NCI-H460 (cell line): ENCODE results near the gene CES1. TPM values are rescaled to one million over a fixed set of nuclear protein-coding genes. Genes with fewer than 3 reads are reported as not detected.
"Not testable (repeated sequence)": the region's sequence is repeated elsewhere in the genome, so short reads cannot be mapped to it uniquely, and the experiment has no call there.

ENCODE experiments used
- DNase-seq: peaks from one replicate; pipeline ENCODE4 v3.0.0-alpha.2; 2016; ENCODE audit warnings: low read depth; ENCODE audit errors: extremely low read depth
- polyA plus RNA-seq: library from polyadenylated mRNA; depleted of rRNA; stranded (reverse); fragments of >200 nt; gene quantifications from 2 replicates; pipeline ENCODE4 v1.2.3, GENCODE V29; 2014; cell fraction: nucleus; rRNA removed
- total RNA-seq: library from RNA; depleted of rRNA; stranded (reverse); fragments of >200 nt; shearing (Covaris generic); gene quantifications from 2 replicates; pipeline ENCODE4 v1.2.3, GENCODE V29; 2014; rRNA removed

CES1 gene
- 4.8 and 5.2 TPM in 2 replicates for total RNA-seq
- polyA plus RNA-seq, result 12.9 and 20.0 TPM in 2 replicates

DNA sequence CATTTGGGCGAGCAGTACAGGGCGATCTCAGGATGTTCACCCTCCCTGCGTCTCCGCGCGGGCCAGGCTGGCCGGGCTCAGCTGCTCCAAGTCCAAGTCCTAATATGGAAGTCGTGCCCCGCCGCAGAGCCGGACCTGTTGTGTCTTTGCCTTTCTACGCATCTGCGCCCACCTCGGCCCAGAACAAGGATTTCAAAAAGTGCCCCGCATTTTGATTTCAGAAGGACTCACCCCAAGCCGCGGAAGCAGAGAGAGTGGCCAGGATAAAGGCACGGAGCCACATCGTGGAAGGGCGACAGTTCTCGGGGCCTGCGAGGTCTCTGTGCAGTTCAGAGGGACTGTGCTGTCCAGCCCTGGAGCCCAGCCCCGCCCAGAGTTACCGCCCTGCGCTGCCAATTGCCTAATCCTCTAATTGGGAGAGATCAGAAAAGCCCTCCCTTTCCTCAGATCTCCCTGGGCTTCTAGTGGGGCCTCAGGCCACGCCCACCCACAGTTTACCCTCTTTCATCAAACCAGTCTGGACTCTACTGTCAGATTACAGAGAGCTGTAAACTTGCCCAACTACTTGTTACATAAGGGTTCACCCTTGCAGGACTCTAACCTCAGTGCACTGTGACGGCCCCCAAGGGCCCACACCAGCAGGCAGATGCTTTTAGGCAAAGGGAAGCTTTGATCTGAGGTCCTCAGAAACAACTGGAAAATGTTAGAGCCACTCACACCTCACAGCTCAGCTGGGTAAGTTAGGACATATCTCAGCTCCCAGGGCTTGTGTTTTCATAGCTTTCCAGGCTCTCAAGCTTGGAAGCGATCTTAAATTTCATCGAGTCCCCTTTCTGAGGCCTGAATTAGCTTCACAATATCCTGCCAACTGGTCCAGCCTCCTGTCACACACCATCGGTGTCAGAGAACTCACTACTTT is at the start of gene CES1:
CES1 (minus strand) TSS at position 324 of the 919 bp plus-strand sequence; CDS start at position 283, 41 bp downstream.
- no peak for DNase-seq

DNA sequence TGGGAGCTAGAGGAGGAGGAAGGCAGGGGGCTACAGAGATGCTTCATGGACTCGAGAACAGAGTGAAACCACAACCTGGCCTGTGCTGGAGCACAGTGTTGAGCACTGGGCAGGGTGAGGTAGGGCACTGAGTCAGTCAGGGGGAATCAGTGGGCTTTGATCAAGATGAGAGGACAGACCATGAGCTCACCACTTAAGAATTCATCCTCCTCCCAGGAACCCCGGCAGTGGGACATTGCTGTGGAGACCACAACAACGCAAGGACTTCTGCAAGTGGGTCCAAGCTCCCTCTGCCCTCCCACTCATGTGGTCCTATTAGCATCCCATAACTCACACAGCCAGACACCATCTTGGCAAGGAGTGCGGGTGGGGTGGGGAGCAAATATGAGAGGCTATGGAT is 44.0 kb upstream of the CES1 start:
- DNase-seq, result no peak

DNA sequence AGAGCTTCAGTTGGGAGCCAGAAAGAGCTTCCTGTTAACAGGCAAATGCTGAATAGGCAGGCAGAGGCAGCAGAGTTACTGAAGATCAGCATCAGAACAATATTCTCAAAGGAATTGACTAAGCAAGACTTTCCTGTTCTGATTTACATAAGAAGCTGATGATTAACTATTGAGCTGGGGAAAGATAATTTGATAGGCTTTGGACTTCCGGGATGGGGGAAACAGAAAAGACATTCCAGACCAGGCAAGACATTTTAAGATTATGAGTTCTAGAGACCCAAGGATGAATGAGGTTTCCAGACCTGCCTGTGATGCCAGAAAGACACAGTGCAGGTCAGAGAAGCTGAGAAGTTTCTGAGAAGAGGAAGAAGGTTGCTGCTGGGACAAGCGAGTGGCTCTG is 42.4 kb upstream of the CES1 start, which contains the start of gene CES5A:
CES5A (minus strand) TSS at position 101 of the 400 bp plus-strand sequence. CDS start 152 bp downstream, outside the sequence.
- no peak for DNase-seq

DNA sequence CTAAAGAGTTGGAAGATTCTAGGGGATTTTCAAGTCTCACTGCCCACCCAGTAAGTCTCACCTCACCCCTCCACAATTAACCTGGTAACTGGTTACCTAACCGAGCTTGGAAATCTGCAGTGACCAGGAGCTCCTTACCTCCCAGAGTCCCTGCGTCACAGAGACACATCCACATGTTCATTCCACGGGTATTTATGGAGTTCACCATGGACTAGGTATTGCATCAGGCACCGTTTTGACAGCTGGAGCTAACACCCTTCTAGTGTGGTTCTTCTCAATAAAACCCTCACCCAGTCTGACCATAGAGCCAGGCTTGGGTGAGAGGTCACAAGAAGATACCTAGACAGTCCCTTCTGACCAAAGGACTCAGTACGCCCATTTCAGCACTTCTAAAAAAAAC is 40.2 kb upstream of the CES1 start:
- DNase-seq, result no peak

DNA sequence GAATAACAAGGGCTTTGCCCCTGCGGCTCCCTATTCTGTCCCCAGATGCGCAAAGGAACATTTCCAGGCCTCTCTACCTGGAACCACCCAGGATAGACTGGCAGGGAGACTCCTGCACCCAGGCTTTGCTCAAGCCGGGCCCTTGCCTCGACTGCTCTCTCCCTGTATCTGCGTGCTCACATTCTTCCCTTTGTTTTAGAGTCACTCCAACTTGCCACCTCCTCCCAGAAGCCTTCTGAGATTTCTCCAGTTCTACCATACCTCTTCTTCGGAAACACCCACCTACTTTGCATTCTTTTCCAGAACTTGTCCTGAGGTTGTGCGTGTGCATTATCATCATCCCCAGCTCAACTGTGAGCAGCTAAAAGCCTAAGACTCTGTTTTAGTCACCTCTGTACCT is 39.2 kb upstream of the CES1 start:
- DNase-seq, result no peak

DNA sequence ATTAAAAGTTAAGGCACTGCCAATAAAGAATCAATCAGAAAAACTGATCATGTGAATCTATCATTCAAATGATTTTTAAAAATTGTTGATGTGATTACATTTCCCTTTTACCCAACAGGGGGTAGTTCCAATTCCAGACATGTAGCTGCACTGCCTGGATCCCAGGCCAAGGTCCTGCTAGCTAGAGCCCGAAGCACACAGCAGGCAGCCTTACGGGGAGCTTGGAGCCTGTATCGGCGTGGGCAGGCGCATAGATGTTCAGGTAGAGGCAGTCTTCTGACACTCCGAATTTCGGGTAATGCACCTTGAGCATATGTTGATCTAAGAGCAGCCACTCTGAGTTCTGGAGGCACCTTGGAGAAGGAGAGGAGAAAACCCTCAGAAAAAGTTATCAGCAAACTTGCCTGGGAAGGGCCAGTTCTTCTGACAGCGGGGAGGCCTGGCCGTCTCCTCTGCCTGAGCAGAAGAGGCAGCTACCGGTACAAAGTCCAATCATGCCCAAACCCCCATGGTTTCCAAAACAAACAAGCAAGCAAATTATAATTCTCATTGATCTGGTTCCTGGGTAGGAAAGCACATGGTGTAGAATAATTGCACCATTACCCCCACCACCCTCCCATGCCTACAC is 38.6 kb upstream of the CES1 start:
- DNase-seq, result no peak

DNA sequence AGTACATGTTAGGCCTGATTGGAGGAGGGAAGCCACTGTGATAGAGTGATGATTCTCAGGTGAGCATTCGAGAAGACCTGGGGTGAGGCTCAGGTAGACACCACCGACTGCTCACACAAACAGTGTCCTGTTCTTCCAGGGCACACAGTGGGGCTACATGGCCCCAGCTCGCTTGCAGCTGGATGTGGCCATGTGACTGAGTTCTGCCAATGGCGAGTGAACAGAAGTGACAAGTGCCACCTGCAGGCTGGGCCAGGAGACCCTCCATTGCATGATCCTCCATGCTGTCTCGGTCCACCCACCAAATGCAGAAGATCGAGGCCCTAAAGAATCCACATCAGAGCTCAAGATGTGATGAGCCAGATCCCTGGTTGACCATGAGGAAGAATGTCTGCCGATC is 36.1 kb upstream of the CES1 start:
- DNase-seq, result no peak

DNA sequence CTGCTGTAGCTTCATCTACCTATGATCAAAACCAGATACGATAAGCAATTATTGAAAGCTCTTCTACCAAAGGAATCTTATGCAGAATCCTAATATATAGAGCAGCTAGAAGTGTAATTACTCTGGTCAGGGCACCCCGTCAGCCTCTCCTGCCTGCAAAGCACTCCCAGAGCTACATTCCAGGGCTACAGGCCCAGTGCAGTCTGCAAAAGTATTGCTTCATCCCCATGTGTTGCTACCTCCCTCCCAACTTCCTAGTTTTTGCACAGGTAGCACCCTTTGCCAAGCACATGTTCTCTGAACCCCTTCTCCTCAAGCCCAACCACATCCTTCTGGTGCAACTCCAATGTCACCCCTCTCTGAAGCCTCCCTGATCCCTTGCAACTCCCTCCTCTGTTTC is 35.2 kb upstream of the CES1 start:
- no peak for DNase-seq

DNA sequence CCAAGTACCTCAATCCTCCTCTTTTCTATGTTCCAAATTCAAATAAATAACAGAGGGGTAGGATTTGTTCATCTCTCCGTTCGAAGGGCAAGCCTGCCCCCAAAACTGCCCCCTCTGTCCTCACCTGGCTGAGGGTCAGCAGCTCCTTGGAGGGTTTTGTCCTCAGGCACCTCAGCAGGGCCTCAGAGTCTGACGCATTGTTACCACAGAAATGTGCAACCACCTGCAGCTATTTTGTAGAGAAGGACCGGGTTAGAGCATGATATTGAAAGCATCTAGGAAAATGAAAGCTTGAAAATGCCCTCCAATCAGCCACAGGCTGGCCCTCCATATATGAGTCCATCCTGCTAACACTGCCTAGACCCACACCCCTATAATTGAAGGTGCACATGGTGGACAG is 28.4 kb upstream of the CES1 start:
- no peak for DNase-seq

DNA sequence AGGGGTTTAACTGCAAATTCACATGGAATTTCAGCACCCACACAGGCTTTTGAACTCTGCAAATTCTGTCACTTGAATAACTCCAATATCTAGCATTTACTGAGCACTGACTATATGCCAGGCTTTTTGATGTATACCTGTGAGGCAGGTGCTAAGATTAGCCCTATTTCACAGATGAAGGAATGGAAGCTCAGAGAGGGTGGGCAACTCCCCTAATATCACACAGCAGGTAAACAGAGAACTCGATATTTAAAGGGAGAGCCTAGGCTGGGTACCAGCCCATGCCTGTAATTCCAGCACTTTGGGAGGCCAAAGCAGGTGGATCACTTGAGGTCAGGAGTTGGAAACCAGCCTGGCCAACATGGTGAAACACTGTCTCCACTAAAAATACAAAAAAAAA is 24.8 kb upstream of the CES1 start:
- DNase-seq, result not testable (repeated sequence)

DNA sequence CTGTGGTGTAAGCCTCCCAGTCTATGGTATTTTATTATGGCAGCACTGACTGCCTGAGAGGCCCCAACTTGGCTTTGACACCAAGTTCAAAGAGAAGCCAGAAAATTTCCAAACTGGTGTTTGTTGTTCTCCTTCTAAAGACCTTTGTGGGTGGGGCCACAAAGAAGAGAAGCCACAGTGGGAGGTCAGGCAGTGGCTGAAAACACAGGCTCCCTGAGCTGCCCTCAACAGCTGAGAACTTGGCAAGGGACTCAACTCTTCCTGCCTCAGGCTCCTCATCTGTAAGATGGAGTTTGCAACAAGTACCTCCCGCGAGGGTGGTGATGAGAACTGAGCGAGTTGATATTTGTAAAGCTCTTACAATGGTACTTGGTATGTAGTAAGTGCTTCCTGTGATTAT is 24.1 kb upstream of the CES1 start:
- no peak for DNase-seq

DNA sequence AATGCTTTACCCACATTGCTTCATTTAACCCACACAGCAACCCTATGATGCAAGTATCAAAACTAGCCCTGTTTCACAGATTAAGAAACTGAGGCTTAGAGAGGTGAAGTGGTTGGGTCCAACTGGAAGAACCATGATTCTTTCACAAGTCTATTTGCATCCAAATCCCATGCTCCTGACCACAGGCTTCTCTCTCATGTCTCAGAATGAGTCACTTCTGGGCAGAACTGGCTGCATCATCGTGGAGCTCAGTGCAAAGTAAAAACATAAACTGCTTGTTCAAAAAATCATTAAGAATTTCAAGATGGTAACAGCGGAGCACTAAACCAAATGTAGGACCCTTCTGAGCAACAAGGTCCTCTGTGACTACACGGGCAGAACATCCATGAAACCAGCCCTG is 20.2 kb upstream of the CES1 start:
- no peak for DNase-seq

DNA sequence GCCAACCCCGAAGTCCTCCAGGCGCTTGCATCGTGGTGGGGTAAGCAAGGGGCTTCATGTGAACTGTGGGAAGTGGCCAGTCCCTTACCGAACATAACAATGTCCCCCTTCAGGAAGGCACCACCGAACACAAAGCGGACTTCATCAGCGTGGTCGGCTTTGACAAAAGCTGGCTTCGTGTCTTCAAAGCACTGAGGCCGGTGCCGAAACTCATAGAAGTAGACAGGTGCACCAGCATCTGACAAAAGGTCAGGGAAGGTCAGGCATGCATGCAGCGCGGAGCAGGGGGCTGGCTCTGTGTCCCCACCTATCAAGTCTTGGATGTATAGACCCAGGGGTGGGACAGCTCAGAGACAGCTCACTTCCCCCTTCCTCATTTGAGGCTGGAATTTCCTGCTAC is 16.6 kb upstream of the CES1 start:
- no peak for DNase-seq

DNA sequence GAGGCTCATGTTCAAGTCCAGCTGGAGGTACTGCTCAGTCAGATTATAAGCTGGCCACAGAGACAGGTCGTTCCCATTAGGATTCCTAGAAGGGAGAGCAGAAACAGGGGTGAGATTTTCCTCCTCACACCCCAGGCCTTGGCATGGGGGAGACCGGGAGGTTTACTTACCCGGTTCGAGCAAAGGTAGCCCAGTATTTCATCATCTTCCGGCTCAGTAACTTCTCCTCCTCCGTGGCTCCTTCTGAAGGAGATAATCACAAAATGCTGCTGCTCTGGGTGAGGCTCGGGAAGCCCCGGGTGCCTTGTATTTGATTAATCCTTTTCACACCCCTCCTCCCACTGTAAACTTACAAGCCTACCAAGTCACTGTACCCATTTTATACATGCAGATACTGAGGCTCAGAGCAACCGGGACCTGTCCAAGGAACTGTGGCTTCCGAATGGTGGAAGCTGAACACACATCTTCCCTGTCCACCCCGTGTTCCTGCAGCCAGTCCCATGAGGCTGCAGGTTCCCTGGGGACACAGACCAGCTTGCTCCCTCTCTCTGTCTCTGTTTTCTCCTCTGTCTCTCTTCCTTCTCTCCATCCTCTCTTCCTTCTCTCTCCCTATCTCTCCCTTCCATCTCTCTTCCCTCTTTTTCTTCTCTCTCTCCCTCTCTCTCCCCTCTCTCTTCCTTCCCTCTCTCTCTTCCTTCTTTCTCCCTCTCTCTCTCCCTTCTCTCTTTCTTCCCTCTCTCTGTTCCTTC is 13.9 kb upstream of the CES1 start:
- no peak for DNase-seq

DNA sequence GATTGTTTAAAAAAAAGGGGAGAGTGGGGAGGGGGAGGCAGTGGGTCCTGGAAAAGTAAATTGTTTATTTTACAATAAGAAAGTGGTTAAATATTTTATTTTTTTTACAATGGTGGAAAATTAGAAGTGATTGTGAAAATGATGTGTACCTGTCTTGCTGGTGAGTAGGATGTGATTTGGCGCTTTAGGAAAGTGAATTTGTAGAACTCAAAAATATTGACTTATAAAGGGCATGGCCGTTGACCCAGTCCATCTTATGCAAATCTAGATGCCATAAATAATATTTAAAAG is 10.2 kb upstream of the CES1 start:
- DNase-seq, result no peak

DNA sequence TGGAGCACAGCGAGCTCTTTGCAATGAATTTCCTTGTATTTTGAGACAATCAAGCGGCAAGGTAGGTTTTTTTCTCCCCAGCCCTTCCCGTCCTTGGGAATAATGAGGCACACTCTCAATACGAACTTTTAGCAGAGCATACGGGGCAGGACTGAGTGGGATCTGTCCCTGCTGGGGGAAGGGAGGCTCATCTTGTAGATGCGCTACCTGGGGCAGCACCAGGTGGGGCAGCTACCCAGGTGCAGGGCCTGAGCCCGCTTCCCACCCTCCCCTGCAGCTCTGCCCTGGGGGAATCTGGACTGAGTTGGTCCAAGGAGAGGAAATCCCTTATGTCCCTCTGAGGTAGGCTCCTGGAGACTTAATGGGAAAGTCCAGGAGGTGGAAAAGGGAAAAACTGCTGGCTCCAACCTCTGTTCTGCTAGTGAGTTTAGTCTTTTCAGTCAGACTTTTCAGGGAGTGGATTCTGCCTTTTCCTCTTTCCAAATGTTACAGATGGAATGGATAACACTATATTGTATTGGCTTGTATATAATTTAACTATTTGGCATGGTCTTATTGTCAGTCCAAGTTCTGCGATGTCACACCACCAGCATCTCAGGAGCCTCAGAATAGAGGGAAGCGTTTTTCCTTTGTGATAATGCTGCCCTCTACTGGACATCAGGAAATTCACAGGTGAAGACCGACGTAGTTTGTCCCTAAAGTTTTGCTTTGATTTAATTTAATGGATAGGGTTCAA is 9.6 kb upstream of the CES1 start:
- peak; percentile 53 for DNase-seq

DNA sequence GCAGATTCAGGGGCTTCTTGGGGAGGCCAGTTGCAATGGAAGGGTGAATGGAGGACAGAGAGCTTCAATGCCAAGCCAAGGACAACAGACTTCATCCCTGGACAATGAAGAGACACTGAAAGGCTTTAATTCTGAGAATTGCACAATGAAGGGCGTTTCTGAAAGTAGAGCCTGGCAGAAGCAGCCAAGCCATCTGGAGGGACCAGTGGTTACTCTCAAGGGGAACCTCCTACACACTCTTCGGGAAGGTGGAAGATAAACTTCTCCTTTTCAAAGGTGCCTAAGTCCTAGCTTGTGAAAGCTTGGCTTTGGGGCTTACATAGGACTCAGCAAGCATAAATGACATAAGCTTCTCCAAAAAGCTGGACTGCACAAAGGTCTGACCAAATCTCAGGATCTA is 6.2 kb upstream of the CES1 start:
- no peak for DNase-seq

DNA sequence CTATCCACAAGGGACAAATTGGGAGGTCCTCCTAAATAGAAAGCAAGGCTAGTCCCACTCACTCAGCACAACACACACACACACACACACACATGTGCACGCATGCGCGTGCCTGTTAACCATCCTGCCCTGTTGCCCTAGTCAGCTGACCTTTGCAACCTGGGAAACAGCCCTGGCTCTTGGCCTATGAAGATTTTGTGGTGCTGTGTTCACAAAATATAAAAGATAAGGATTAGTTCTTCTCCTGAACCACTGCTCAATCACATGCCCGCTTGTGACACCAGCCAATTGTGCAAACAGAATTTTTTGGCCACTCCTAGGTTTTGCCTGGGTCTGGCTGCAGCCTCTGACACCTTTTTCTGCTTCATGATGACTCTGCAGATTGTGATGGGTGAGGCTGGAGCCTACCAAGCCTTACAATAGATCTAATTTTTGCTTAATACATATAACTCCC is 3.3 kb upstream of the CES1 start:
- peak; percentile 65 for DNase-seq

DNA sequence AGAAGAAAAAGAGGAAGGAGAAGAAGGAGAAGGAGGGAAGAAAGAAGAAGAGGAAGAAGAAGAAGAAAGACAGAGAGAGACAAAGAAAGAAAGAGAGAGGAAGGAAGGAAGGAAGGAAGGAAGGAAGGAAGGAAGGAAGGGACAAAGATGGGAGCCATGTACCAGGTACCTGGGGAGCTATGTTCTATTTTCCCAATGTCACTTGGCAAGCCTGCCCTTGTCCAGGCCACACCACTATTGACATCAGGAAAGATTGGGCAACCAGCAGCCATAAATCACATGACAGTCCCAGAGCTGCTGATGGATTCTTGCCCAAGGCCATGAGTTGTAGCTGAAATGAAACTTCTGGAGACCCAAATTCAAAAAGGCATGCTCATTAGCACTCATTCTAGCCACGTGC is 2.7 kb upstream of the CES1 start:
- DNase-seq, result peak; percentile 13

DNA sequence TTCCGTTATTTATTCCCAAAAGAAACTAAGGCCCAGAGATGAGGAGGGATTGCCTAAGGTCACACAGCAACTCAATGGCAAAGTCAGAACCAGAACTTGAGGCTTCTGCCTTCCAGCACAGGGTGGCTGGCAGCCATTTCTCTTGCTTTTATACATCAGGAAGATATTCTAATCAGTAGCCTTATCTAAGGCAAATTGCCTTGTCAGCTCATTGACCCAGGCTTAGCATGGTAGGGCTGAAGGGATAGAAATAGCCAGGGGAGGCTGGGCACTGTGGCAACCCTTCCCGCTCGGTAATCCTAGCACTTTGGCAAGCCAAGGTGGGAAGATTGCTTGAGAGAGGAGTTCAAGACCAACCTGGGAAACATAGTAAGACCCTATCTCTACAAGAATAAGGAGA is 2.3 kb upstream of the CES1 start:
- DNase-seq, result not testable (repeated sequence)

DNA sequence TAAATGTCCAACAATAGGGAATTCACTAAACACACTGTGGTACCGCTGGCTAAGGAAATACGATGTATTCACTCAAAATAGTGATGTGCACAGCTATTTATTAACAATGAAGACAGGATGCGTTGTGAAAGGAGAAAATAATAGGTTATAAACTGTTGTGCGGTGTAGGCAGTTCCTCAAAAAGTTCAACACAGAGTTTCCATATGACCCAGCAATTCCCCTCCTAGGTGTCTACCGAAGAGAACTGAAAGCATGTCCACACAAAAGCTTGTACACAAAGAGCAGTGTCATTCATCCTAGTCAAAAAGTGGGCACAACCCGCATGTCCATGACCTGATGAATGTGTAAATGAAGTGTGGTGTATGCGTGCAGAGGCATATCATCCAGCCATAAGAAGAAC is 1.2 kb upstream of the CES1 start:
- DNase-seq, result no peak
